GM21576 (cell line): ENCODE data around the gene NEB.
A peak's percentile ranks its signal among the peaks of the same experiment; 100 is the strongest.

Experiments used
- ATAC-seq: cut with Tn5 transposase; IDR thresholded peaks from one replicate; pipeline ENCODE4 v1.9.1; 2021; ENCODE audit warnings: mild to moderate bottlenecking, moderate library complexity; ENCODE audit not compliant: unreplicated experiment

NEB gene, protein sequence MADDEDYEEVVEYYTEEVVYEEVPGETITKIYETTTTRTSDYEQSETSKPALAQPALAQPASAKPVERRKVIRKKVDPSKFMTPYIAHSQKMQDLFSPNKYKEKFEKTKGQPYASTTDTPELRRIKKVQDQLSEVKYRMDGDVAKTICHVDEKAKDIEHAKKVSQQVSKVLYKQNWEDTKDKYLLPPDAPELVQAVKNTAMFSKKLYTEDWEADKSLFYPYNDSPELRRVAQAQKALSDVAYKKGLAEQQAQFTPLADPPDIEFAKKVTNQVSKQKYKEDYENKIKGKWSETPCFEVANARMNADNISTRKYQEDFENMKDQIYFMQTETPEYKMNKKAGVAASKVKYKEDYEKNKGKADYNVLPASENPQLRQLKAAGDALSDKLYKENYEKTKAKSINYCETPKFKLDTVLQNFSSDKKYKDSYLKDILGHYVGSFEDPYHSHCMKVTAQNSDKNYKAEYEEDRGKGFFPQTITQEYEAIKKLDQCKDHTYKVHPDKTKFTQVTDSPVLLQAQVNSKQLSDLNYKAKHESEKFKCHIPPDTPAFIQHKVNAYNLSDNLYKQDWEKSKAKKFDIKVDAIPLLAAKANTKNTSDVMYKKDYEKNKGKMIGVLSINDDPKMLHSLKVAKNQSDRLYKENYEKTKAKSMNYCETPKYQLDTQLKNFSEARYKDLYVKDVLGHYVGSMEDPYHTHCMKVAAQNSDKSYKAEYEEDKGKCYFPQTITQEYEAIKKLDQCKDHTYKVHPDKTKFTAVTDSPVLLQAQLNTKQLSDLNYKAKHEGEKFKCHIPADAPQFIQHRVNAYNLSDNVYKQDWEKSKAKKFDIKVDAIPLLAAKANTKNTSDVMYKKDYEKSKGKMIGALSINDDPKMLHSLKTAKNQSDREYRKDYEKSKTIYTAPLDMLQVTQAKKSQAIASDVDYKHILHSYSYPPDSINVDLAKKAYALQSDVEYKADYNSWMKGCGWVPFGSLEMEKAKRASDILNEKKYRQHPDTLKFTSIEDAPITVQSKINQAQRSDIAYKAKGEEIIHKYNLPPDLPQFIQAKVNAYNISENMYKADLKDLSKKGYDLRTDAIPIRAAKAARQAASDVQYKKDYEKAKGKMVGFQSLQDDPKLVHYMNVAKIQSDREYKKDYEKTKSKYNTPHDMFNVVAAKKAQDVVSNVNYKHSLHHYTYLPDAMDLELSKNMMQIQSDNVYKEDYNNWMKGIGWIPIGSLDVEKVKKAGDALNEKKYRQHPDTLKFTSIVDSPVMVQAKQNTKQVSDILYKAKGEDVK (N-terminal part only)

DNA sequence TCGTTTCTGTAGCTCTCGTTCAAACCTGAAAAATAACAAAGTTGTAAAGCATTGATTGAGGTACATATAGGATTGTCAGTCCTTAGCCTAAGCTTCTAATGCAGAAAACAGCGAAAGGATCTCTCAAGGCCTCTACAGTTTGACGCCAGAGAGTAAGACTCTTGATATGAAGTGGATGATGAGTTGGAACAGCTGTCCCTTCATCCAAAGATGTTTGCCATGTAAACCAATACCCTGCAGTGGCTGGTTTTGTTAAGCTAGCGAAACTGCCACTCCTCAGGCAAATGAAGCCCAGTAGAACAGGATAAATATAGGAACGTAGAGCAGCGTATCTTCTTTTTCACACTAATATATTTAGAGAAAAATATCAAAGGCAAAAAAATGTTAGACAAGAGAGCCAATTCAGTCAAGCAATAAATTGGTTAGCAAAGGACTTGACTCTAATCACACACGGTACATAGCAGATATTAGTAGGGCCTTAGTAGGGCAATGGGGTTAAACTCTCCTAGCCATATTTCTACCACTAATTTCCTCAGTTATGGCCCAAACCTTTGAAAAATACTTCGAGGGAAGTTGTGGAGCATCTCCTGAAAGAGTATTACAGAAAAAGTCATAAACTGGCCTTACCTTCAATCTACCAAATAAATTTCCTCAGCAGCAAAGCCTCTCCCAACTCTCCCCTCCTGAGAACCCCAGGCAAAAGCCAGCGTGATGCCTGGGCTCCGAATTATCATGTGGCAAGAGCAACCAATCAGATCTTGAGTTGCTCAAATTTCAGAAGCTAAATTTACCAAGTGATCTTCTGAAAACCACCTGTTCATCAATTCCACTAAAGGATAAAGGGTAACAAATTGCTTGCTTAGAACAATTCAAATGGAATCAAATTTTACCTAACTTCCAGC, at the start of gene NEB:
Gene NEB, minus strand, starts transcription at position 706 of the 902 bp plus-strand sequence. CDS start 1,320 bp downstream, outside the sequence.
- ATAC-seq, result no peak

DNA sequence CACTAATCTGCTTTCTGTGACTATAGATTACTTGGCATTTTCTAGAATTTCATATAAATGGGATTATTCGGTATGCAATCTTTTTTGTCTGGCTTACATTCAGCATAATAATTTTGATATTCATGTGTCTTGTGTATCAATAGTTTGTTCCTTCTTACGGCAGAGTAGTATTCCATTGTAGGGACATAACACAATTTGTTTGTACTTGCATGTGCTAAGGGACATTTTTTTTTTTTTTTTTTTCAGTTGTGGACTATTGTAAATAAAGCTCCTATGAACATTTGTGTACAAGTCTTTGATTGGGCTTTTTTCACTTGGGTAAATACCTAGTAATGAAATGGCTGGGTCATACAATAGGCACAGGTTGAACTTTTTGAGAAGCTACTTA, 48.9 kb upstream of the NEB start:
- ATAC-seq, result no peak

DNA sequence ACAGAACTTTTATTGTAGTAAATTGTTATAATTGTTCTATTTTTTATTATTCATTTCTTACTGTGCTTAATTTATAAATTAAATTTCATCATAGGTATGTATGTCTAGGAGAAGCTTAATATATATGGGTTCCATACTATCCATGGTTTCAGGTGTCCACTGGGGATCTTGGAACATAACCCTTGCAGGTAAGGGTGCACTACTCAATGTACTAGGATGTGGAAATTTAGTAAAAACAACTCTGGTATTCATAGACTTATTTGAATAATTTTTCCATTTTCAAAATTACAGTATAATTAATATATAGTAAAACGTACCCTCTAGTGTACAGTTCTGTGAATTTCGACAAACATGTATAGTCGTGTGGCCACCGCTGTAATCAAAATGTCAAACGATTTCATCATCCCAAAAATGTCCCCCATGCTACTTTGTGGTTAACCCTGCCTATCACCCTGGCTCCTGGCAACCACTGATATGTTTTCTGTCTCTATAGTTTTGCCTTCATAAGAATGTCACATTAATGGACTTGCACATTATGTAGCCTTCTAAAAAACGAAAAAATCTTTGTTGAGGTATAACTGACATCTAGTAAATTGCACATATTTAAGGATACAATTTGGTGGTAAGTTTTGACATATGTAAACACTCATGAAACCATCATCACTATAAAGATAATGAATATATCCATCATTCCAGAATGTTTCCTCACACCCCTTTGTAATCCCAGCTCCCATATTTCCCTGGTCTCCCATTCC, 48.3 kb upstream of the NEB start:
- ATAC-seq, result no peak

DNA sequence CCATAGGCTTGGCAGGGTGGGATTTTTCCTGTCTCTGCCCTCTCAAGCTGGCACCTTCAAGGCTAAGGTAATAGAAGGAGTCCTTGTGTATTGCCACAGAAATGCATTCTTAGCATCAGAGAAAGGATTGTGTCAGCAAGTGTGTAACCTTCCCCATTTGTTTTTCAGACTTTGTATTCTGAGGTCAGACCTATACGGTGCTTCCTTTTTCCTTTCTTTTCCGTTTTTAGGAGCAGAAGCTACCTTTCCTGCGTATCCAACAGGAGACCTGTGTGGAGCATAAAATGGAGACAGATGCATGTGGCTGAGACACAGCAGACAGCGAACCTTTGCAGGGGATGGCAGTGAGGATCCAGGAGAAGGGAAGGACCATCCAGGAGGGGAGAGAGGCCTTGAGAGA, 47.4 kb upstream of the NEB start:
- no peak for ATAC-seq

DNA sequence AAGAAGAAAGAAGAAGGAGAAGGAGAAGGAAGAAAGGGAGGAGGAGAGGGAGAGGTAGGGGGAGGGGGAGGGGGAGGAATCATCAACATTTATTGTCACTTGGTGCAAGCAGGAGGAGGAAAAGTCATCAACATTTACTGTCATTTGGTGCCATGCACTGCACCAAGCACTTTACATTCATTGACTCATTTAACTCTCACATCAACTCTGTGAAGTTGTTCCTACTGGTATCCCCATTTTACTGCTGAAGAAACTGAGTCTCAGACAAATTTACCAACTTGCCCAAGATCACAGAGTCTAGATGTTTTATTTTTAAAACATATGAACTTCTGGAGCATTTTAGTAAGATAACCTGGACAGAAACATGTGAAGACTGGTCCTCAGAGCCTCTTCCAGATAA, 46.7 kb upstream of the NEB start:
- ATAC-seq, result no peak

DNA sequence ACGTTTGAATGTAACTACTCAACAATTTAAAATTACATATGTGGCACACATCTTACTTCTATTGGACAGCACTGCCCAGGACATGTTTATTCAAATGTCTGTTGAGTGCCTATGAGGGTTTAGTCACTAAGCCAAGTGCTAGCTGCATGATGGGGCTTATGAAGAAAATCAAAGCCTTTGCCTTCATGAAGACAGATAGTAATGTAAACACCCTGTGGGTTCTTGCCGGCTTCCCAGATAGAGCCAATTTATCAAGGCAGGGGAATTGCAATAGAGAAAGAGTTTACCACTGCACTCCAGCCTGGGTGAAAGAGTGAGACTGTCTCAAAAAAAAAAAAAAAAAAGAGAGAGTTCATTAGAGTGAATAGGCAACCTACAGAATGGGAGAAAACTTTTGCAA, 43.7 kb upstream of the NEB start:
- no peak for ATAC-seq

DNA sequence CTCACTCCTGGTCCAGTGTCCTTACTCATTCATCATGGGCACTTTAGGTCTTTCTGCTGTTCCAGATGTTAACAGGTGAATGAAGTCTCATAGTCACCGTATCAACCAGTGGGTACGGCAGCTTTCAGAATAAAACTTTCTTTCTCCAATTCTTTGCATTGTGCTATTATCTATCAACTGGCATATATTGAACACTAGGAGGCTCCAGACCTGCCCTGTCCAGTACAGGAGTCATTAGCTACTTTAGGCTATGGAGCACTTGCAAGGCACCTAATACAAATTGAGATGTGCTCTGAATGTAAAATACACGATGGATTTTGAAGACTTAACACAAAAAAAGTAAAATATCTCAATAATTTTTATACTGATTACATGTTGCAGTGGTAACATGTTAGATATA, 43.2 kb upstream of the NEB start:
- peak; percentile 46 for ATAC-seq

DNA sequence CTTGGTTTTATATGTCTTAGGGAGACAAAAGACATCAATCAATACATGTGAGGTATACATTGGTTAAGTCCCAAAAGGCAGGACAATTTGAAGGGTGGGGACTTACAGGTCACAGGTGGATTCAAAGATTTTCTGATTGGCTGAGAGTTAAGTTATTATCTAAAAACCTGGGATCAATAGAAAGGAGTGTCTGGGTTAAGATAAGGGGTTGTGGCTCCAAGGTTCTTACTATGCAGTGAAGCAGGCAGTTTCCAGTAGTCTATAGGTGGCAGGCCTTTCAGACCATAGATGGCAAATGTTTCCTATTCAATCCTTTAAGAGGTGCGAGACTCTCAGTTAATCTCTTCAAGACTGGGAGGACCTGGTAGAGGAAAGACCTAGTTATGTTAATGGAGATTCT, 42.1 kb upstream of the NEB start:
- no peak for ATAC-seq

DNA sequence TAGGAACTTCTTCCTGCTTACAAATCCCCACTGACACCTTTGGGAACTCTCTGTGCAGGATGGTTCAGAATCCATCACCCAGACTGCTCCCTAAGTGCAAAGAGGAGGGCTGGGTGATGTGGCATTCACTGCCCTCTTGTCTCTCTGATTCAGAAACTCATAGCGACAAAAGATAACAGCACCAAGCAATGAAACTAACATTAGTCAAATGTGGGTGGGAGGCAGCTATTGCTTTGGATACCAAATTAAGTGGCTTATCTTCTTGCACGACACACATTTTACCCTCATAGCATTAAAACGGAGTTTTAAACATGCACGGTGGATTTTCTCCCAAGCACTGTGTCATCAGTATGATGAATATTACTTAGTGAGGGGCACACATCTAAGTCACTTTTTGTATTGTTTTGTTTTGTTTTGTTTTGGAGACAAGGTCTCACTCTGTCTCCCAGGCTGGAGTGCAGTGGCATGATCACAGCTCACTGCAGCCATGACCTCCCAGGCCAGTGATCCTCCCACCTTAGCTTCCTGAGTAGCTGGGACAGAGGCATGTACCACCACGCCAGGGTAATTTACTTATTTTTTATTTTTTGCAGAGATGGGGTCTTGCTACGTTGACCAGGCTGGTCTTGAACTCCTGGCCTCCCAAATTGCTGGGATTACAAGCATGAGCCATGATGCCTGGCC, 40.9 kb upstream of the NEB start:
- ATAC-seq, result no peak

DNA sequence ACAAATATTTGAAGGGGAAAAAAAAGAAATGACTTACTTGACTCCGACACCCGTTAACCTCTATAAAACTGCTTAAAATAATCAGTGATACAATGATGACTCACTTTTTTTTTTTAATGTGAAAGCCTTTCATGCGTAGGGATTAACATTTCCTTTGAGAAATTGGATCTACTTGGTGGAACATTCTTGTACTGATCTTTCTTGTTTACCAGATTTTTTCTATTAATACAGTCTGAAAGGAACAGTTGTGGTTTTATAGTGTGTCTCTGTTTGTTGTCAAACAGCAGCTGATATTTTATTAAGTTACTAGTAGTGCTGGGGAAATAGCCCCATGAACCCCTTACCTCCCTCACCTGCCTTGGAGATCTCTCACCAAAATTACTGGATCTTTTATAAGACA, 40.2 kb upstream of the NEB start:
- ATAC-seq, result no peak

DNA sequence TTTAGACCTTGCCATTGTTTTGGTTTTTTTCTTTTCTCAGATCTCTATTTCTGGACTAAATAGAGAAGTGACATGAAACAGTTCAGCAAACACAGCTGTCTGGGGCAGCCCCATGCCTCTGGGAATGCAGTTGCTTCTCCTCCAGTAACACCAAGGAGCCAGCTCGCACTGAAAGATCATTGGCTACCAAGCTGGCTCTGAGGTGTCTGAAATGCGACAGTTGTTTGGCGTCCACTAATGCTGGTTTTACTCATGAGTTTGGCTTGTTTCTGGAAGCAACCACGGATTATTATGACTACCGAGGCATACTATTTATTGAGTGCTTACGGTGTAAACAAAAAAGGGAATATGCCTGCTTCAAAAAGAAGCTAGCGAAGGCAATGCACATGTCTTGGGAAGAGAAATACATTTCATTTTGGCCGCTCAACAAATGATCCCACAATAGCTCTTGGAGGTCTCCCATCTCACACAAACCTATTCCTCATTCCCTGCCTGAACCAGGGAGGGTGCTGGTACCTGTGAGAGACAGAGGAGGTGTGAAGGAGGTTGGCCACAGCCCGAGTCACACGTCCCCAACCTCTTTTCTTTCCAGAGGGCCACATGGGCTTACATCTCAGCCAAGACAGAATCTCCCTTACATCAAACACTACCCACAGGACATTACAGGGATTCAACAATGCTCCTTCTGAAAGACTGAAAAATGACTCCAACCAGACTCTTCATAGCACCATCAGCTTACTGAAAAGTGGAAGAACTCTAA, 37.5 kb upstream of the NEB start:
- peak; percentile 97 for ATAC-seq

DNA sequence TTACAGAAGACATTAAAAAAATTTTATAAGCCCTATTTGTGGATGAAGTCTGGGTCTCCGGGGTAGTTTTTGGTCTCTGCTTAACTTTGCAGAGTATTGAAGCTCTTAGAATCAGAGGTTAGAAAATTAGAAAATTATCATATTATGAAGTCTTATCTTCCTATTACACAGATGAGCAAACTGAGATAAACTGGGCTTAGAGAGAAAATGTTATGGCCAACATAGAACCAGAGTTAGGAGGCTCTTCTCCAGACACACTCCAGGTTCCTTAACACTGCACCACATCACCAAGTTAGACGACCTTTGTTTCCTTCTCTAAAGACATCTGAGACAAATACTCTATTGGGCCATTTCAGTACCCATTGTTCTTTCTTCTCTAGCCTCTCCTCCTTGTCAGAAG, 36.7 kb upstream of the NEB start:
- ATAC-seq, result peak; percentile 24

DNA sequence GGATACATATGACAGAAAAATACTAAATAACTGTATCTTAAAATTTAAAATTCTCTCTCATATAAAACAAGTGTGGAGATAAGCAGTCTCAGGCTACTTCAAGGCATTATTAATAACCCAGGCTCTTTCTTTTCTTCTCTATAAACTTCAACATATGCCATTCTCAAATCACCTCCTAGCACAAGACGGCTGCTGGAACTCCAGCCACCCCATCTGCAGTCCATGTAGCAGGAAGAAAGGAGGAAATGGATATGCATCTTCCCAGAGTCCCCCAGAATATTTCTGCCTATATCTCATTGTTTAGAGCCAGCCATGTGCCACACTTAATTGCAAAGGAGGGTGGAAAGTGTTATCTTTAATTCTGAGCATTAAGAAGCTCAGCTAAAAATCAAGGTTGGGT, 35.3 kb upstream of the NEB start:
- ATAC-seq, result no peak

DNA sequence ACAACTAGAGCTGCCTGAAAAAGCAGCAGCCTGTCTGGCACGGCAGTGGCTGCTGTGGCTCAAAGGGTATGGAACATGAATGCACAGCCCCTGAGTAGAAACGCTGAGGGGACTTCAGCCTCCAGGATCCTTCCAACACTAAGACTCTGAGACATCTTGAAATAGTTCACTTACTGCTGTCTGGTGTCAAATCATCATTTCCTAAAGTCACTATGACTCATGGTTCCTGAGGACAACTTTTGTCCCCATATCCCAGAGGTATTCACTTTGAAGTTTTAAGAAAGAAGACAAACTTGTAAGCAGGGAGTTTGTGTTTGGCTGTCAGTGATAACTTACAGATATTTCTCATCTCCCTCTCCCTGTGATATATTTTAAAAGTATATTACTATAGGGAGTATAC, 33.3 kb upstream of the NEB start:
- no peak for ATAC-seq

DNA sequence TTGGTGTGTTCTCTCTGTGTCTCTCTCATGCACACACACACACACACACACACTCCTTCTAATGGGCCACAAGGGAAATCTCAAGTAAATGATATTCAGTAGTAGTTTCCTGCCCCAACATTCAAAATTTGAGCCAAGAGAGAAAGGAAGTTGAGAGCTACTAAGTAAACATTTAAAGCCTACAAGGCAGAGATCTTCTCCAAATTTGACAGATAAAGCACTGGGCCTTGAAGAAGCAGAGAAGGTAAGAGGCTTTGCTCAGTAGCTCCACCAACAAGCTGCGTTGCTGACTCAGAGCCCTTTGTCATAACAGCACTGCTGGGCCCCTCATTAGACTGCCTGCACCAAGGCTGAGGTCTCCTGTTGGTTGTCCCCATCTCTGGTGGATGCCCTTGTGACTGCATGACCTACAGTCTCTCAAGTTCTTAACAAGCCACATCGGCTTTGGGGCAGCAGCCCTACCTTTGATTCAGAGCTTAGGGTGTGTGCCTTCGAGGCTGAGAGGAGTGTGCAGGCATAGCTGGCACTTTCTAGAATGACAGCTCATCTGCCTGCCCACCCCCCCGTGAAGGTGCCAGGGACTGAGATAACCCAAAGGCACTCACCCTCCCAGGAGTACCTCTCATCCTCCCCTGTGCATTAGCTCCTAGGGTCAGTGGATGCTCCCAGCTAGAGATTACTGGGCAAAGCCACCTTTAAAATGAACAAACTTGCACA, 32.3 kb upstream of the NEB start:
- peak; percentile 34 for ATAC-seq

DNA sequence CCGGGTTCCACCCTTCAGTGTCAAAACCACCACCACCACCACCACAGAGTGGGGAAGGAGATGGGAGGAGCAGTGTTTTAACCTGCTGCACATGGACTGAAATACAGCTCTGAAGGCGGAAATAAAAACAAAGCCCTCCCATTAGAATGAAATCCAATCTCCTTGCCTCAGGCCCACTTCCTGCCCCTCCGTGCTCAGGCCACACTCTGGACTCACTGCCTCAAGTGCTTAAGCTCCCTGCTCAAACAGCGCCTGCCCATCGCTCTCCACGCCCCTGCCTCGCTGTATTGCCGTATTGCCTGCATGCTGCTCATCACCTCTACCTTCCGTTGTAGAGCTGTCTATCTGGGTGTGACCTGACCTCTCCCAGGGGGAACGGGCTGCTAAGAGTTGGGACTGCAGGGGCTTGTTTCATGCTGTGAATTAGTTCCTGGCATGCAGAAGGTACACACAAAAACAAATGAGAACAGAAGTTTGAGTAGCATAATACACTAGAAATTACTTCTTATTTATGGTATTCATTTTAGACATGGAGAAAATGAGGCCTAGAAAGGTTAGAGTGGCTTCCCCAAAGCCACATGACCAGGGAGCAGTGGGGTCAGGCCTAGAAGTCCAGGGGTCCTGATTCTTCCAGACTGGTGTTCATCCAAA, 31.6 kb upstream of the NEB start:
- no peak for ATAC-seq

DNA sequence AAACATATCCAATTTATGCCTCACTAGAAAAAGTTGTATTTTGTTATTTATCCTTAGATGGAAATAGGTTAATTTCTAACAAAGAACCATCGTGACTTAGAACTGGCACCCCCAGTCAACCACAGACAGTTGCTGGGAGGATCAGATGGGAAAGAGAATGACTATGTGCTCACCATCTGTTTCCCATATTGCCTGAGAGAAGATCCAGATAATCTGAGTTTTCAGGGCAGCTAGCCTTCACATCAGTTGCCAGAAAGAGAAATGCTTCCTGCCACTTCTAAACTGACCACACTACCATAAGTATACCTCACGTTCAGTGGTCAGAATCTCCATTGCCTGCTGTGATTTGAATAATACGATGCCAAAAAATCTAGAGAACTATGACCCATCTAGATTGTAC, 28.4 kb upstream of the NEB start:
- ATAC-seq, result no peak
